ENCODE results near the gene PDP2.
A peak's percentile ranks its signal among the peaks of the same experiment; 100 is the strongest.

Gene PDP2

DNA sequence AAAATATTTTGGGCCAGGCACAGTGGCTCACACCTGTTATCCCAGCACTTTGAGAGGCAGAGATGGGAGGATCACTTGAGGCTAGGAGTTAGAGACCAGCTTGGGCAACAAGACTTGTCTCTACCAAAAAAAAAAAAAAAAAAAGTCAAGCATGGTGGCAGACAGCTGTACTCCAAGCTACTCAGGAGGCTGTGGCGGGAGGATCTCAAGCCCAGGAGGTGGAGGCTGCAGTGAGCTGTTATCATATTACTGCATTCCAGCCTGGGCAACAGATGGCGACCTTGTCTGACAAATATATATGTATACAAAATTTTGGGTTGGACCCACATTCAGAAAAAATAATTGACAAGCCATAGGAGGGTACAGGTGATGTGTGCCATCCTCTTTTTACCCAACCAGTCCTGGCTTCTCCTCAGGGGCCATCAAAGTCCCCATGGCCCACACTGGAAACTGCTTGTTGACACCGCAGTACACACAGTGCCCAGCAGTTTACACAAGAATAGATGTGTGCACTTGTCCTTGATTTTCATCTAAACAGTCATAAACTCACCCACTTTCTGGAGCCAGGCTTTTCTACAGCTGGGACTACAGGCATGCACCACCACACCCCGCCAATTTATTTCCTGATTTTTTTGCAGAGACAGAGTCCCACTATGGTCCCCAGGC lies 56.7 kb downstream of the PDP2 start:
- DNase-seq (no peak), ATAC-seq (replicated peaks) (no peak)
- H3K36me3 Mint-ChIP-seq (ENCODE audit: insufficient read depth) = peaks cover 38% of the 10 kb centered on the region
- H3K27ac Mint-ChIP-seq = peak overlapping the region; percentile 38 to 67
- H3K4me3 Mint-ChIP-seq = peak overlapping the region; percentile 57 to 100
- H3K9me3 Mint-ChIP-seq = no peaks in the 10 kb centered on the region
- no peaks in the 10 kb centered on the region for H3K27me3 Mint-ChIP-seq
- peaks cover 43 to 52% of the 10 kb centered on the region in 2 donors for H3K4me1 Mint-ChIP-seq (ENCODE audit: low read depth in 2 of 2)

DNA sequence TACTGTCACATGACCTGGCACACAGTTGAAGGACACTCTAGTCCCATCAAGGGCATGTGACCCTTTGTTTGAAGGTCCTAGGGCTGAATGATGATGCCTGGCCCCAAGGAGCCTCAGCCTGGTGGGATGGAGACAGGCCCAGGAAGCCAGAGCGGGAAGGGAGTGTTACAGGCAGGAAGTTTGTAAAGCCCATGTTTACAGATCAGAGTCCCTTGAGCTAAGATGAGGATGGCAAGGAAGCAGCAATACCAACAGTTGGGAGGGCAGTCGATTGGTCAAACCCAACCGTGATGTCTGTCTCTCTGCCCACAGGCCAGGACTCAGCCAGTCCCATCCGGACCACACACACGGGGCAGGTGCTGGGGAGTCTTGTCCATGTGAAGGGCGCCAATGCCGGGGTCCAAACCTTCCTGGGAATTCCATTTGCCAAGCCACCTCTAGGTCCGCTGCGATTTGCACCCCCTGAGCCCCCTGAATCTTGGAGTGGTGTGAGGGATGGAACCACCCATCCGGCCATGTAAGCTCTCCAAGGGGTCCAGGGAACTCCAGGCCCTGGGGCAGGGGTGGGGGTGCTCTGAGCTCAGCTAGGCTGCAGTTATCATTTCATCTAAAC lies 57.5 kb downstream of the PDP2 start:
- Mint-ChIP-seq H3K9me3 (no peaks in the 10 kb centered on the region), H3K27me3 (no peaks in the 10 kb centered on the region), H3K36me3 (ENCODE audit: insufficient read depth) (peaks cover 35% of the 10 kb centered on the region), H3K4me3 (no peak overlapping the region), H3K4me1 (ENCODE audit: low read depth in 2 of 2) (peaks cover 35 to 44% of the 10 kb centered on the region in 2 donors), H3K27ac (peak overlapping the region in 1 of 2 donors; percentile 38)
- no peak for DNase-seq
- ATAC-seq (replicated peaks) = no peak

DNA sequence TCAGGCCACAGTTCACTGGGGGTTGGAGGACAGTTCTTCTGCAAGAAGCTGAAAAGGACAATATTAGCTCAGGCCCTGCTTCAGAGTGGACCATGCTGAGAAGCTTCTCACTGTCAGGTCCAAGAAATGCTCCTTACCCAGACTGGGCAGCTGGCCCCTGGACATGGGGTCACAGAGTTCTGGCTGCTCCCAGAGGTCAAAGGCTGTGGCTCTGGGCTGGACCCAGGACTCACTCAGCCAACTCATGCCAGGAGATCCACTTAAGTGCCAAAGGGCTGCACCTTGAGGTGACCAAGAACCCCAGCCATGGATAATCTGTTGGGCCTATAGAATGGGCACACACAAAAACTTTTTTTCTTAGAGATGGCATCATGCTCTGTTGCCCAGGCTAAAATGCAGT lies 59.1 kb downstream of the PDP2 start:
- H3K9me3 Mint-ChIP-seq = no peaks in the 10 kb centered on the region
- DNase-seq (no peak), ATAC-seq (replicated peaks) (no peak)
- H3K27me3 Mint-ChIP-seq = no peaks in the 10 kb centered on the region
- no peak overlapping the region for H3K4me3 Mint-ChIP-seq
- H3K36me3 Mint-ChIP-seq (ENCODE audit: insufficient read depth) = peaks cover 23% of the 10 kb centered on the region
- H3K4me1 Mint-ChIP-seq (ENCODE audit: low read depth in 2 of 2) = peaks cover 20 to 29% of the 10 kb centered on the region in 2 donors
- no peak overlapping the region for H3K27ac Mint-ChIP-seq

DNA sequence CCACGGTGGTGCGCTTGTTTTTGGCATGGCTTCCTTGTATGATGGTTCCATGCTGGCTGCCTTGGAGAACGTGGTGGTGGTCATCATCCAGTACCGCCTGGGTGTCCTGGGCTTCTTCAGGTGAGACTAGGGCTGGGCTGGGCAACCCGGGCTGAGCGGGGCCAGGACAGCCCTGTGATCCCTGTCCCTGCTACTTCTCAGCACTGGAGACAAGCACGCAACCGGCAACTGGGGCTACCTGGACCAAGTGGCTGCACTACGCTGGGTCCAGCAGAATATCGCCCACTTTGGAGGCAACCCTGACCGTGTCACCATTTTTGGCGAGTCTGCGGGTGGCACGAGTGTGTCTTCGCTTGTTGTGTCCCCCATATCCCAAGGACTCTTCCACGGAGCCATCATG lies 59.9 kb downstream of the PDP2 start:
- Mint-ChIP-seq H3K27ac (no peak overlapping the region), H3K9me3 (no peaks in the 10 kb centered on the region), H3K4me3 (no peak overlapping the region), H3K36me3 (ENCODE audit: insufficient read depth) (peaks cover 20% of the 10 kb centered on the region), H3K27me3 (no peaks in the 10 kb centered on the region), H3K4me1 (ENCODE audit: low read depth in 2 of 2) (peaks cover 16 to 22% of the 10 kb centered on the region in 2 donors)
- DNase-seq (no peak), ATAC-seq (replicated peaks) (no peak)

Data from effector memory CD8-positive, alpha-beta T cell (primary cell).